G401 (cell line): ENCODE results near the gene STK10. TPM values are rescaled to one million over a fixed set of nuclear protein-coding genes. Genes with fewer than 3 reads are reported as not detected.
"Not testable (repeated sequence)": the region's sequence is repeated elsewhere in the genome, so short reads cannot be mapped to it uniquely, and the experiment has no call there.

Experiments used
- DNase-seq: peaks from one replicate; pipeline ENCODE4 v3.0.0-alpha.2; 2015; ENCODE audit warnings: low spot score
- in situ Hi-C: cut with HindIII; loops from 2 replicates; pipeline ENCODE4 v1.10.0; 2016; ENCODE audit warnings: low sequenced_read_pairs, mixed read lengths
- total RNA-seq: library from RNA; depleted of rRNA; stranded (reverse); fragments of >200 nt; shearing (Covaris generic); gene quantifications from 2 replicates; pipeline ENCODE4 v1.2.3, GENCODE V29; 2014

Gene STK10
- total RNA-seq, 1 experiment from 2014 or later = 17.0 TPM

- no peak for DNase-seq
- in situ Hi-C loops = no loop called here
These were observed 139.9 kb downstream of the STK10 start for GRCh38 chr5:172048170-172048422.

GRCh38 chr5:172046593-172046992 is 141.4 kb downstream of the STK10 start:
- in situ Hi-C loops = no loop called here
- DNase-seq = no peak

- in situ Hi-C loops = no loop called here
These were observed 142.8 kb downstream of the STK10 start for GRCh38 chr5:172045315-172045632.

GRCh38 chr5:172044631-172045314 is 143.3 kb downstream of the STK10 start:
- DNase-seq = no peak
- in situ Hi-C loops = no loop called here

More at GRCh38 chr5:172045315-172045632, 142.8 kb downstream of the STK10 start:
- no peak for DNase-seq

GRCh38 chr5:172043865-172044264 is 144.2 kb downstream of the STK10 start:
- DNase-seq = peak; percentile 97
- in situ Hi-C loops = no loop called here

- in situ Hi-C loops = no loop called here
- DNase-seq = no peak
These were observed 145.8 kb downstream of the STK10 start for GRCh38 chr5:172042183-172042582.

- in situ Hi-C loops = no loop called here
- DNase-seq = no peak
These were observed 149.9 kb downstream of the STK10 start for GRCh38 chr5:172038167-172038566.

GRCh38 chr5:172035049-172035448 is 153.0 kb downstream of the STK10 start:
- DNase-seq = no peak
- in situ Hi-C loops = no loop called here

GRCh38 chr5:172031894-172032461 is 156.0 kb downstream of the STK10 start:
- DNase-seq = no peak
- in situ Hi-C loops = no loop called here

- no peak for DNase-seq
- in situ Hi-C loops = no loop called here
These were observed 158.1 kb downstream of the STK10 start for GRCh38 chr5:172029876-172030275.

GRCh38 chr5:172028167-172028566 is 159.9 kb downstream of the STK10 start:
- in situ Hi-C loops = no loop called here
- DNase-seq = no peak

GRCh38 chr5:172020110-172020786 is 167.8 kb downstream of the STK10 start:
- in situ Hi-C loops = not testable (repeated sequence)
- peak; percentile 79 for DNase-seq

- in situ Hi-C loops = no loop called here
- DNase-seq = no peak
These were observed 172.7 kb downstream of the STK10 start for GRCh38 chr5:172015346-172015745.

GRCh38 chr5:172010278-172010677 is 177.7 kb downstream of the STK10 start:
- in situ Hi-C loops = no loop called here
- DNase-seq = peak; percentile 62

- in situ Hi-C loops = no loop called here
- DNase-seq = peak; percentile 6
These were observed 178.3 kb downstream of the STK10 start for GRCh38 chr5:172009536-172010270.

GRCh38 chr5:172008689-172009141 is 179.3 kb downstream of the STK10 start:
- in situ Hi-C loops = no loop called here
- DNase-seq = no peak

- DNase-seq = no peak
- in situ Hi-C loops = no loop called here
These were observed 179.9 kb downstream of the STK10 start for GRCh38 chr5:172008111-172008455.

- no peak for DNase-seq
- in situ Hi-C loops = no loop called here
These were observed 180.6 kb downstream of the STK10 start for GRCh38 chr5:172007175-172008110.
